RPMI8226 (cell line): ENCODE data around the gene LRBA.
"Not testable (repeated sequence)": the region's sequence is repeated elsewhere in the genome, so short reads cannot be mapped to it uniquely, and the experiment has no call there.

Source experiments
- DNase-seq: peaks from one replicate; pipeline ENCODE4 v3.0.0-alpha.2; 2015

LRBA gene

GRCh38 chr4:150938417-150938816, 76.7 kb downstream of the LRBA start:
- DNase-seq, result no peak

GRCh38 chr4:150934022-150934421, 81.1 kb downstream of the LRBA start:
- DNase-seq, result no peak

DNA sequence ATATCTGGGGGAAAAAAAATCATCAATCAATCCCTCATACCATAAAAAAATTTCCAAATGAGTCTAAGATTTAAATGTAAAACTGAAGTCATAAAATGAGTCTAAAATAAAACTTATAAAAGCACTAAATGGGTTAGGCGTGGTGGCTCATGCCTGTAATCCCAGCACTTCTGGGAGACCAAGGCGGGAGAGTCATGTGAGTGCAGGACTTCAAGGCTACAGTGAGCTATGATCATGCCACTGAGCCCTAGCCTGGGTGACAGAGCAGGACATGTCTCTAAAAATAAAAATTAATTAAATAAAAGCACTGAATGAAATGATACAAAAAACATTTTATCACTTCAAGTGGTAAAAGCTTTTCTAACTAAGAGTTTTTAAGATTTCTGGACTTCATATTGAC, 83.3 kb downstream of the LRBA start:
- no peak for DNase-seq

GRCh38 chr4:150931005-150931404, 84.1 kb downstream of the LRBA start:
- no peak for DNase-seq

DNA sequence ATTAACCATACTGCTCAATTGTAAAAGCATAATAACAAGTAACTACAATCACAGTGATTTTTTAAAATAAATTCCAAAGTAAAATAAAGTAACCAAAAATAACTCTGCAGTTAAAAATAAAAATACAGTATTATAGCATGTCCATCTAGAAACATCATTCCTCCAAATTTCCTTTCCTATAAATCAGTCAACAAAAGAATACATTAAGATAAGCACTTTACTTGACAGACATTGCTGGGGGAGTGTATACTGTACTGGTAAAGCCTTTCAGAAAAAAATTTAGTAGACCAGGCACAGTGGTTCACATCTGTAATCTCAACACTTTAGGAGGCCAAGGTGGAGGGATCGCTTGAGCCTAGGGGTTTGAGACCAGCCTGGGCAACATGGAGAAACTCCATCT, 91.1 kb downstream of the LRBA start:
- DNase-seq, result no peak

DNA sequence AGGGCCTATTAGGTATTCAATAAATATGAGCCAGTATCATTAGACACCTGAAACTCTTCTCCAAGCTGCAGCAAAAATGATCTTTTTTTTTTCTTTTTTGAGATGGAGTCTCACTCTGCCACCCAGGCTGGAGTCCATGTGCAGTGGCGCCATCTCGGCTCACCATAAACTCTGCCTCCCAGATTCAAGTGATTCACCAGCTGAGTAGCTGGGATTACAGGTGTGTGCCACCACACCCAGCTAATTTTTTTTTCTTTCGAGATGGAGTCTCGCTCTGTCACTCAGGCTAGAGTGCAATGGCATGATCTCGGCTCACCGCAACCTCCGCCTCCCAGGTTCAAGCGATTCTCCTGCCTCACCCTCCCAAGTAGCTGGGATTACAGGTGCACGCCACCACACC, 93.6 kb downstream of the LRBA start:
- not testable (repeated sequence) for DNase-seq

DNA sequence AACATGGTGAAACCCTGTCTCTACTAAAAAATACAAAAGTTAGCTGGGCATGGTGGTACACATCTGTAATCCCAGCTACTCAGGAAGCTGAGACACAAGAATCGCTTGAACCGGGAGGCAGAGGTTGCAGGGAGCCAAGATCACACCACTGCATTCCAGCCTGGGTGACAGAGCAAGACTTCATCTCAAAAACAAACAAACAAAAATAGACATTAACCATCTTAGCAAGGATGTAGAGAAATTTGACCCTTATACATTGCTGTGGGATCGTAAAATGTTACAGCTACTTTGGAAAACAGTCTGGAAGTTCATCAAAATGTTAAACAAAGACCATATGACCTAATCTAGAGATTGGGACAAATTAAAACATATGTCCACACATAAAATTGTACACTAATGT, 96.5 kb downstream of the LRBA start:
- DNase-seq, result not testable (repeated sequence)

GRCh38 chr4:150911326-150911725, 103.8 kb downstream of the LRBA start:
- DNase-seq, result no peak

DNA sequence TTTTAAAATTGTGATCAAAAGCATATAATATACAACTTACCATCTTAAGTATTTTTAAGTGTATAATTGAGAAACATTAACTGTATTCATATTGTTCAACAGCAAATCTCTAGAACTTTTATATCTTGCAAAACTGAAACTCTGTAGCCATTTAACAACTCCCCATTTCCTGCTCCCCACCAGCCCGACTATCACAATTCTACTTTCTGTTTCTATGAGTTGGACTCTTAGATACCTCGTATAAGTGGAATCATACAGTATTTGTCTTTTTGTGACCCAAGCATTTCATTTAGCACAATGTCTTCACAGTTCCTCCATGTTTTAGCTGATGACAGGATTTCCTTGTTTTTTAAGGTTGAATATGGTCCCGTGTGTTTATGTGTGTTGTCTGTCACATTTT, 106.0 kb downstream of the LRBA start:
- DNase-seq, result no peak

- DNase-seq, result no peak
Measured at GRCh38 chr4:150906987-150907633, 108.0 kb downstream of the LRBA start.

- DNase-seq, result no peak
Measured at GRCh38 chr4:150904671-150905070, 110.4 kb downstream of the LRBA start.

DNA sequence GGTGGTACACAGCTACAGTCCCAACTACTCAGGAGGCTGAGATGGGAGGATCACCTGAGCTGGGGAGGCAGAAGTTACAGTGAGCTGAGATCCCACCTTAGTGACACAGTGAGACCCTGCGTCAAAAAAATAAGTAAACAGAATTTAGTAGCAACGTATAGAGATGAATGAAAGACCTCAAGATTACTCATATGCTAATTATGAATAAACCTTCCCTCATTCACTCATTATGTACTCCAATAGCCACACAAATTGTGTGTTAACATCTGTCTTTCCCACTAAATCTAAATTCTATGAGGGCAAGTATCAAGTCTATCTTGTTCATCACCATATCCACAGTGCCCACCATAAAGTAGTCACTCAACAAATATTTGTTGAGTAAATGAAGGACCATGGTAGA, 111.5 kb downstream of the LRBA start:
- no peak for DNase-seq

GRCh38 chr4:150896497-150896896, 118.6 kb downstream of the LRBA start:
- DNase-seq, result no peak

DNA sequence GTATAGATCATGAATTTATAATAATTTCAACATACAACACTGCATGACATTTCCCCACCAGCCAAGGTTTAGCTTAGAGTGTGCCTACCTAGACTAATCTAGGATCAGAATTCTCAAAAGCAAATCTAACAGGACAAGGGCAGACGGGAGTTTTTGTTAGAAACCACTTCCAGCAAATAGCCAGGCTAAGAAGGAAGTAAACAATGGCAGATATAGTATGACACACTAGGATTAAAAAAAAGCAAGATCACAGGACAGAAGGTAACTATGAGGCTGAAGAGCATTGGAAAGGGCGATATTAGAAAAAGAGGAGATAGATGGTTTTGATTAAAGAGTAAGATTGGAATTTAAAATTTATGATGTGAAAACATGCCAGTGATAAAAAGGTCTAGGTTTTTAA, 124.8 kb downstream of the LRBA start:
- DNase-seq, result no peak

DNA sequence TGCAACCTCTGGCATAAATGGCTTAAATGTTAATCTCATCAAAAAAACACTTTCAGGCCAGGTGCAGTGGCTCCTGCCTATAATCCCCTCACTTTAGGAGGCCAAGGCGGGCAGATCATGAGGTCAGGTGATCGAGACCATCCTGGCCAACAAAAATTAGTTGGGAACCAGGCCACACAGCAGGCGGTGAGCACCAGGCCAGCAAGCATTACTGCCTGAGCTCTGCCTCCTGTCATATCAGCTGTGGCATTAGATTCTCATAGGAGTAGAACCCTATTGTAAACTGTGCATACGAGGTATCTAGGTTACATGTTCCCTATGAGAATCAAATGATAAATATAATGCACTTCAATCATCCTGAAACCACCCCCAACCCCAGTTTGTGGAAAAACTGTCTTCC, 125.8 kb downstream of the LRBA start:
- no peak for DNase-seq

- no peak for DNase-seq
Measured at GRCh38 chr4:150888625-150889024, 126.5 kb downstream of the LRBA start.

DNA sequence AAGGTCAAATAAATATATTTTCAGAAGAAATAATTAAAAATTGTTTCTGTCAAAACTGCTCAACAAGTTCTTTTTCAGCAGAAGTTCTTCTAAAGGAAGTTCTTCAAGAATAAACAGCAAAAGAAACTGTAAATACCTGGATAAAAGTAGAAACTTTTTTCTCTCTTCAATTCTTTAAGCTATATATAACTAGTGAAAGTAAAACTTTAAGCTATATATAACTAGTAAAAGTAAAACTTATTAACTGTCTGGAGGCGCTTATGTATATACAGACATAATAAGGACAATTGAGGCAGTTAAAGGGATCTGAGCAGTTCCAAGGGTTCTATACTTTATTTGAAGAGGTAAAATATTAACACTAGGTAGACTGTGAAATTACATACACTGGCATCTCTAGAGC, 126.9 kb downstream of the LRBA start:
- DNase-seq, result no peak

- no peak for DNase-seq
Measured at GRCh38 chr4:150886597-150886996, 128.5 kb downstream of the LRBA start.

- DNase-seq, result no peak
Measured at GRCh38 chr4:150884625-150885024, 130.5 kb downstream of the LRBA start.

DNA sequence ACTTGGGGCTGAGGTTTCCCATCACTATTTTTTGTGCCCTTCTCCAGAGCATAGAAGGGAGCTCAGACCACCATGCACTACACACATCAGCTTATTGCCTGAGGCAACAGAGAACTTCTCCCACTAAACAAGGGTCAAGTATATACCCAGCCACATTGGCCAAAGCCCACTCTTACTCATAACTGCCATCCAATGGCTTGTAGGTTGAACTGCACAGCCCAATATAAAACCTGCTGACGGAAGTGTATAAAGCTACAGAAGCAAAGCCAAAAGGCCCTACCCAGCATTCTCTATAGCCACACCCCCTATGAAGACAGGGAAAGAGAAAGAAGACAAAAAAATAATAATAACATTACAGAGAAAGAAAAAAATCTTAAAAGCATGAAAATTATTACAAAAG, 139.7 kb downstream of the LRBA start:
- DNase-seq, result no peak

GRCh38 chr4:150874338-150875226, 140.5 kb downstream of the LRBA start:
- no peak for DNase-seq

DNA sequence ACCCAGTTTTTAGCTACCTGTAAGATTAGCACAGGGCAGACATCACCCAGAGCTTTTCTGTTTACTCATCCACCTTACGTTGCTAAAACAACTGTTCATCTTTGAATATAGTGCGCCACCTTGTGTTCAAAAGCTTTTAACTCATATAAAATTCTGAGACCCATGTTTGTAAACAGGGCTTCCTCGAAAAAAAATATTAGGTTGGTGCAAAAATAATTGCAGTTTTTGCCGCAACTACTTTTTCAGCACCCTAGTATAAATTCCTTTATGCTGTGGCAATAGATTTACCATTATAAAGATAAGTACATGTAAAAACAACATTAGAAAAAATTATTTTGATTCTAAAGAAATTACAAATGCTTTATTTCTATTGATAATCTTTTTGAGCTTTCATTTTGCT, 147.9 kb downstream of the LRBA start:
- DNase-seq, result peak; percentile 80

GRCh38 chr4:150863456-150863855, 151.6 kb downstream of the LRBA start:
- no peak for DNase-seq

GRCh38 chr4:150862829-150863228, 152.3 kb downstream of the LRBA start:
- no peak for DNase-seq

DNA sequence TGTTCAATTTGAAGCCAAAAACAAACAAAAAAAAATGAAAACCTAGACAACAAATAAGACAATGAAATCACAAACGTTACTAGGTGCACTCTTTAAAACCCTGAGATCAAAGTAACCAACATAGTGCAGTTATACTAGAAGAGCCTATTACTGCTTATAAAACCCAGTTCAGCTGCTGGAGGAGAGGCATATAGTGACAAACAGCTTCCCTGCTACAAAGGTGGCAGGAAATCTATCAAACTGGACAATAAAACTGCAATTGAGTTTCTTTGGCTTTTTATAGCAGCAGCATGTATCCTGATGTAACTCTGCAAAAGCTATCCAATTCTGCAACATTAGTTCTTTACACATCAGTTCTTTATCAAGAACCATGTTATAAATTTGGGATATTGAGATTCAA, 155.6 kb downstream of the LRBA start:
- no peak for DNase-seq
